ENCODE data around the gene ECT2. TPM values are rescaled to one million over a fixed set of nuclear protein-coding genes. Genes with fewer than 3 reads are reported as not detected.
"Not testable (repeated sequence)": the region's sequence is repeated elsewhere in the genome, so short reads cannot be mapped to it uniquely, and the experiment has no call there.

Gene ECT2
- polyA plus RNA-seq, 3 donors, result 2.6 to 3.3 (median 2.7) TPM

DNA sequence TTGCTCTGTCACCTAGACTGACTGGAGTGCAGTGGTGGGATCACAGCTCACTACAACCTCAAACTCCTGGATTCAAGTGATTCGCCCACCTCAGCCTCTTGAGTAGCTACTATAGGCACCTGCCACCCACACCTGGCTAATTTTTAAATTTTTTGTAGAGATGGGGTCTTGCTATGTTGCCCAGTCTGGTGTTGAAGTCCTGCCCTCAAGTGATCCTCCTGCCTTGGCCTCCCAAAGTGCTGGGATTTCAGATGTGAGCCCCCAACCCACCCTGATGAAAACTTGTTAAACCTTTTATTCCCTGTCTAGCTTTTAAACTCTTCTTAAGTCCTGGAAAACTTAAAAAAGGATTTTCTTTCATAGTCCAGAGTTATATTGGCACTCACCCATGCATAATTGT lies 2.6 kb downstream of the ECT2 start:
- no peaks in the 10 kb centered on the region for H3K9me3 ChIP-seq (replicated peaks in 1 of 2; ENCODE audit: control insufficient read depth in 1 of 2, insufficient read depth in 1 of 2, low read length in 2 of 2)
- peaks cover 13 to 24% of the 10 kb centered on the region in 2 donors for H3K4me1 ChIP-seq (ENCODE audit: control insufficient read depth in 1 of 2, insufficient read depth in 2 of 2, low read length in 2 of 2)
- no peak overlapping the region for H3K27ac ChIP-seq (ENCODE audit: low read depth in 1 of 2, low read length in 2 of 2)
- Mint-ChIP-seq H3K4me1 (peaks cover 25% of the 10 kb centered on the region), H3K9me3 (no peaks in the 10 kb centered on the region), H3K36me3 (peaks cover 13 to 25% of the 10 kb centered on the region in 2 donors), H3K4me3 (no peak overlapping the region), H3K27me3 (ENCODE audit: low read depth in 3 of 3) (no peaks in the 10 kb centered on the region), H3K27ac (peak overlapping the region in 2 of 7 donors; percentile 16 to 71)
- H3K9ac ChIP-seq (ENCODE audit: insufficient read depth, low read length, poor library complexity, severe bottlenecking), result no peak overlapping the region
- no peak for TF ChIP-seq CTCF (IDR thresholded peaks at IDR 0.05)
- peaks cover 60% of the 10 kb centered on the region for H3K79me2 ChIP-seq (ENCODE audit: insufficient read depth, low read length)
- no peak for DNase-seq
- no peaks in the 10 kb centered on the region for H4K20me1 ChIP-seq (ENCODE audit: insufficient read depth, low read length)
- no peak overlapping the region for H3K4me3 ChIP-seq (replicated peaks in 1 of 3; ENCODE audit: low read depth in 2 of 3, low read length in 3 of 3)
- WGBS (ENCODE audit: insufficient coverage), result no CpG with 5 or more reads among the region's 1 CpG
- H2AFZ ChIP-seq (ENCODE audit: insufficient read depth, low read depth, low read length, poor library complexity, severe bottlenecking), result no peak overlapping the region
- intact Hi-C loops (cut with micrococcal nuclease), result loop anchor here in 1 of 2 donors (5.0 kb wide), 2 partner anchors 41 to 76 kb away; partner anchors contain the start of gene NCEH1
- peaks cover 10 to 21% of the 10 kb centered on the region in 2 donors for H3K36me3 ChIP-seq (replicated peaks in 1 of 2; ENCODE audit: control insufficient read depth in 1 of 2, insufficient read depth in 2 of 2, low read length in 2 of 2)
- no peaks in the 10 kb centered on the region for H3K27me3 ChIP-seq (ENCODE audit: control insufficient read depth in 2 of 2, insufficient read depth in 2 of 2, low read length in 2 of 2)
- H3K4me2 ChIP-seq (replicated peaks; ENCODE audit: extremely low read depth, low read length, poor library complexity, severe bottlenecking), result no peak overlapping the region

- intact Hi-C loops (cut with micrococcal nuclease); H2AFZ ChIP-seq (ENCODE audit: insufficient read depth, low read depth, low read length, poor library complexity, severe bottlenecking); H3K4me3 Mint-ChIP-seq; H3K27me3 ChIP-seq (ENCODE audit: control insufficient read depth in 2 of 2, insufficient read depth in 2 of 2, low read length in 2 of 2); H3K9ac ChIP-seq (ENCODE audit: insufficient read depth, low read length, poor library complexity, severe bottlenecking); H3K4me1 Mint-ChIP-seq; H4K20me1 ChIP-seq (ENCODE audit: insufficient read depth, low read length); H3K27ac ChIP-seq (ENCODE audit: low read depth in 1 of 2, low read length in 2 of 2); H3K4me2 ChIP-seq (replicated peaks; ENCODE audit: extremely low read depth, low read length, poor library complexity, severe bottlenecking); H3K4me3 ChIP-seq (replicated peaks in 1 of 3; ENCODE audit: low read depth in 2 of 3, low read length in 3 of 3); H3K9me3 Mint-ChIP-seq; H3K27me3 Mint-ChIP-seq (ENCODE audit: low read depth in 3 of 3); H3K9me3 ChIP-seq (replicated peaks in 1 of 2; ENCODE audit: control insufficient read depth in 1 of 2, insufficient read depth in 1 of 2, low read length in 2 of 2); H3K4me1 ChIP-seq (ENCODE audit: control insufficient read depth in 1 of 2, insufficient read depth in 2 of 2, low read length in 2 of 2): not testable (repeated sequence)
- peaks cover 49 to 51% of the 10 kb centered on the region in 2 donors for H3K36me3 ChIP-seq (replicated peaks in 1 of 2; ENCODE audit: control insufficient read depth in 1 of 2, insufficient read depth in 2 of 2, low read length in 2 of 2)
- WGBS (ENCODE audit: insufficient coverage), result 95% methylated on average over 3 of the region's 6 CpGs
- peak in 1 of 3 donors; percentile 27 for DNase-seq
- peaks cover 21% of the 10 kb centered on the region for H3K79me2 ChIP-seq (ENCODE audit: insufficient read depth, low read length)
- Mint-ChIP-seq H3K36me3 (peaks cover 44 to 60% of the 10 kb centered on the region in 2 donors), H3K27ac (peak overlapping the region in 3 of 7 donors; percentile 45 to 51 (median 46))
Measured at GRCh38 chr3:172760416-172760815, 9.9 kb downstream of the ECT2 start.
